ENCODE measurements around the gene MYO1D. TPM values are rescaled to one million over a fixed set of nuclear protein-coding genes. Genes with fewer than 3 reads are reported as not detected.
"Not testable (repeated sequence)": the region's sequence is repeated elsewhere in the genome, so short reads cannot be mapped to it uniquely, and the experiment has no call there.

MYO1D gene
- total RNA-seq, 4 donors from 2014 or later, result 70.5 to 92.3 (median 72.7) TPM

GRCh38 chr17:32452281-32452680 lies 424.6 kb downstream of the MYO1D start:
- 81% methylated on average over 1 of the region's 1 CpG for WGBS
- peaks cover 3% of the 10 kb centered on the region for H3K4me1 ChIP-seq
- H3K27me3 ChIP-seq, result no peaks in the 10 kb centered on the region
- H3K4me3 ChIP-seq, result no peak overlapping the region
- H3K9me3 ChIP-seq, result no peaks in the 10 kb centered on the region
- TF ChIP-seq POLR2AphosphoS5 (IDR thresholded peaks at IDR 0.05) (no peak), CTCF (IDR thresholded peaks at IDR 0.05) (no peak), EP300 (IDR thresholded peaks at IDR 0.05) (no peak), POLR2A (IDR thresholded peaks at IDR 0.05) (no peak)
- no peak overlapping the region for H3K27ac ChIP-seq
- peaks cover 74% of the 10 kb centered on the region for H3K36me3 ChIP-seq
- no peak for DNase-seq (ENCODE audit: low spot score in 2 of 2)

GRCh38 chr17:32451879-32452278 lies 425.0 kb downstream of the MYO1D start:
- Histone ChIP-seq H3K27me3 (no peaks in the 10 kb centered on the region), H3K36me3 (peaks cover 70% of the 10 kb centered on the region), H3K4me3 (no peak overlapping the region), H3K9me3 (no peaks in the 10 kb centered on the region), H3K4me1 (peaks cover 6% of the 10 kb centered on the region), H3K27ac (no peak overlapping the region)
- no peak for DNase-seq (ENCODE audit: low spot score in 2 of 2)
- no peak for TF ChIP-seq POLR2AphosphoS5 (IDR thresholded peaks at IDR 0.05)
- TF ChIP-seq CTCF (IDR thresholded peaks at IDR 0.05), result no peak
- no peak for TF ChIP-seq POLR2A (IDR thresholded peaks at IDR 0.05)
- no peak for TF ChIP-seq EP300 (IDR thresholded peaks at IDR 0.05)
- 95% methylated on average over 2 of the region's 2 CpGs for WGBS

DNA sequence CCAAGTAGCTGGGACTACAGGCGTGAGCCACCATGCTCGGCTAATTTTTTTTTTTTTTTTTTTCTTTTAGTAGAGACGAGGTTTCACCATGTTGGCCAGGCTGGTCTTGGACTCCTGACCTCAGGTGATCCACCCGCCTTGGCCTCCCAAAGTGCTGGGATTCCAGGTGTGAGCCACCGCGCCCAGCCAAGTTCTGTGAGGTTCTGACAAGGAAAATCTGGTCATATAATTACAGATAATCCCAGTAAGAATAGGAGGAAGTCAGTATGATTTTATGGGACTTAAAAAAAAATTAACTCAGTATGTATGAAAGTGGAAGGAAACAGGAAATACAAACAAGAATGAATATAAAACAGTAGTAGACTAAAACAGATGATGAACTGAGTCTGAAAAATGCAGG lies 426.5 kb downstream of the MYO1D start:
- 92% methylated on average over 6 of the region's 6 CpGs for WGBS
- not testable (repeated sequence) for H3K9me3 ChIP-seq; H3K27me3 ChIP-seq; H3K27ac ChIP-seq; H3K4me3 ChIP-seq; DNase-seq (ENCODE audit: low spot score in 2 of 2)
- Histone ChIP-seq H3K4me1 (peaks cover 21% of the 10 kb centered on the region), H3K36me3 (peaks cover 62% of the 10 kb centered on the region)

- no peaks in the 10 kb centered on the region for H3K27me3 ChIP-seq
- H3K27ac ChIP-seq, result no peak overlapping the region
- TF ChIP-seq EP300 (IDR thresholded peaks at IDR 0.05) (no peak), CTCF (IDR thresholded peaks at IDR 0.05) (no peak), POLR2AphosphoS5 (IDR thresholded peaks at IDR 0.05) (no peak), POLR2A (IDR thresholded peaks at IDR 0.05) (no peak)
- H3K9me3 ChIP-seq, result no peaks in the 10 kb centered on the region
- DNase-seq (ENCODE audit: low spot score in 2 of 2), result no peak
- H3K4me3 ChIP-seq, result no peak overlapping the region
- WGBS, result 98% methylated on average over 5 of the region's 5 CpGs
- peaks cover 57% of the 10 kb centered on the region for H3K36me3 ChIP-seq
- peaks cover 24% of the 10 kb centered on the region for H3K4me1 ChIP-seq
Observed at GRCh38 chr17:32449963-32450362, 427.0 kb downstream of the MYO1D start.

GRCh38 chr17:32446949-32447348 lies 430.0 kb downstream of the MYO1D start:
- Histone ChIP-seq H3K36me3 (peaks cover 29% of the 10 kb centered on the region), H3K4me1 (peaks cover 32% of the 10 kb centered on the region), H3K9me3 (no peaks in the 10 kb centered on the region), H3K4me3 (no peak overlapping the region), H3K27me3 (no peaks in the 10 kb centered on the region), H3K27ac (no peak overlapping the region)
- WGBS, result 78% methylated on average over 2 of the region's 2 CpGs
- DNase-seq (ENCODE audit: low spot score in 2 of 2), result no peak
- TF ChIP-seq CTCF (IDR thresholded peaks at IDR 0.05), result no peak
- TF ChIP-seq EP300 (IDR thresholded peaks at IDR 0.05), result no peak
- no peak for TF ChIP-seq POLR2AphosphoS5 (IDR thresholded peaks at IDR 0.05)
- no peak for TF ChIP-seq POLR2A (IDR thresholded peaks at IDR 0.05)

DNA sequence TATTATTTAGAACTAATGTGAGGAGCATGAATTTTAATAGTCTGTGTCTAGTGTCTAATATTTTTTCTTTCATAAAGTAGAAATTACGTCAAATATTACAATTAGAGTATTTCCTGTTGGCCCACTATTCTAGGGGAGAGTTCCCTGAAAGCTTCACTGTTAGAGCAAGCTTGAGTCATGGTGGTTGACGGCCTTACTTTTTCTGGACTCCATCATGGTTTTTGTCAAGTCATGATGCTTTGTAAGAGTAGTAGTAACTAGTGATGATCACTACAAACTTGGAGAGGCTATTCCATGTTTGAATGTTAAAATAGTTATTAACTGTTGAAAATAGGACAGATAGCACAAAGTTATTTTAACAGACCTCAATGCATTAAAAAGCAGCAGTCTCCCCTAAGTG lies 431.0 kb downstream of the MYO1D start:
- 63% methylated on average over 2 of the region's 2 CpGs for WGBS

More for the DNA sequence above, 431.0 kb downstream of the MYO1D start:
- peaks cover 24% of the 10 kb centered on the region for H3K36me3 ChIP-seq
- peak overlapping the region; percentile 94 for H3K4me3 ChIP-seq
- DNase-seq (ENCODE audit: low spot score in 2 of 2), result no peak
- no peak for TF ChIP-seq POLR2AphosphoS5 (IDR thresholded peaks at IDR 0.05)
- no peak for TF ChIP-seq EP300 (IDR thresholded peaks at IDR 0.05)
- TF ChIP-seq CTCF (IDR thresholded peaks at IDR 0.05), result no peak
- TF ChIP-seq POLR2A (IDR thresholded peaks at IDR 0.05), result no peak
- H3K9me3 ChIP-seq, result no peaks in the 10 kb centered on the region
- peaks cover 32% of the 10 kb centered on the region for H3K4me1 ChIP-seq
- H3K27ac ChIP-seq, result no peak overlapping the region
- H3K27me3 ChIP-seq, result no peaks in the 10 kb centered on the region

All from suprapubic skin (tissue), 4 donors.